Activated T-helper 1 cell treated with anti-CD3 and anti-CD28 coated beads, Interleukin-12 subunit alpha, Interleukin-12 subunit beta, Interleukin-2, Interleukin-4 antibody, amounts not matched to agents 30 ng/mL and 10 ng/mL and 1 ng/mL, durations not matched to agents 14 hours and 24 hours and 36 hours (primary cell): ENCODE data around the gene WDR6. TPM values are rescaled to one million over a fixed set of nuclear protein-coding genes. Genes with fewer than 3 reads are reported as not detected.

Source experiments
- DNase-seq: peaks from one replicate; pipeline ENCODE4 v3.0.0; 2021; ENCODE audit warnings: low spot score
- H3K27ac Mint-ChIP-seq: one replicate; pipeline ENCODE4 v1.8.0; 2021; ENCODE audit warnings: mild to moderate bottlenecking, mixed read lengths
- H3K27me3 Mint-ChIP-seq: one replicate; pipeline ENCODE4 v1.8.0; 2022; ENCODE audit warnings: mild to moderate bottlenecking, moderate library complexity, mixed read lengths; ENCODE audit not compliant: insufficient read depth
- H3K36me3 Mint-ChIP-seq: one replicate; pipeline ENCODE4 v1.8.0; 2021; ENCODE audit warnings: low read depth, mixed read lengths
- H3K4me1 Mint-ChIP-seq: one replicate; pipeline ENCODE4 v1.8.0; 2021; ENCODE audit warnings: low read depth, mixed read lengths
- H3K4me3 Mint-ChIP-seq: one replicate; pipeline ENCODE4 v1.8.0; 2021; ENCODE audit warnings: mild to moderate bottlenecking, moderate library complexity, mixed read lengths
- H3K9me3 Mint-ChIP-seq: one replicate; pipeline ENCODE4 v1.8.0; 2021; ENCODE audit warnings: mixed read lengths
- intact Hi-C: fragments of 100-400 bp; cut with micrococcal nuclease; formaldehyde crosslinking; loops from one replicate; pipeline ENCODE4 v1.15.1; 2024
- total RNA-seq: library from RNA; stranded (reverse); gene quantifications from 2 replicates; pipeline ENCODE4 v1.2.3, GENCODE V29; 2022

WDR6 gene
- total RNA-seq, 1 donor from 2014 or later: 143 TPM

GRCh38 chr3:49021213-49021812, 14.1 kb downstream of the WDR6 start:
- DNase-seq: peak; percentile 99
- no peaks in the 10 kb centered on the region for H3K9me3 Mint-ChIP-seq
- peaks cover 37% of the 10 kb centered on the region for H3K4me1 Mint-ChIP-seq
- H3K36me3 Mint-ChIP-seq: peaks cover 38% of the 10 kb centered on the region
- intact Hi-C loops: loop anchor here (1.0 to 10.0 kb wide), 8 partner anchors 8 to 577 kb away; partner anchors contain the start of genes ARIH2, ATRIP, CCDC51 and IMPDH2
- H3K27me3 Mint-ChIP-seq: no peaks in the 10 kb centered on the region
- H3K4me3 Mint-ChIP-seq: peak overlapping the region; percentile 91
- peak overlapping the region; percentile 94 for H3K27ac Mint-ChIP-seq

- intact Hi-C loops: loop anchor here (1.0 to 10.0 kb wide), 8 partner anchors 7 to 577 kb away; partner anchors contain the start of genes ARIH2, ATRIP, CCDC51 and IMPDH2
- no peaks in the 10 kb centered on the region for H3K9me3 Mint-ChIP-seq
- H3K4me1 Mint-ChIP-seq: peaks cover 41% of the 10 kb centered on the region
- peak; percentile 91 for DNase-seq
- H3K27me3 Mint-ChIP-seq: no peaks in the 10 kb centered on the region
- peaks cover 44% of the 10 kb centered on the region for H3K36me3 Mint-ChIP-seq
- H3K27ac Mint-ChIP-seq: peak within 1 kb of the TSS; percentile 99
- peak within 1 kb of the TSS; percentile 91 for H3K4me3 Mint-ChIP-seq
Measured at GRCh38 chr3:49021813-49022687, 14.9 kb downstream of the WDR6 start, which contains the start of gene NDUFAF3. NDUFAF3 (plus strand) TSS chr3:49022121; CDS start chr3:49022145, 24 bp downstream.

GRCh38 chr3:49022688-49023171, 15.5 kb downstream of the WDR6 start:
- Mint-ChIP-seq H3K36me3 (peaks cover 50% of the 10 kb centered on the region), H3K27me3 (no peaks in the 10 kb centered on the region), H3K4me1 (peaks cover 42% of the 10 kb centered on the region), H3K27ac (peak overlapping the region; percentile 99), H3K4me3 (peak overlapping the region; percentile 91), H3K9me3 (no peaks in the 10 kb centered on the region)
- DNase-seq: no peak
- intact Hi-C loops: loop anchor here (5.0 to 10.0 kb wide), 3 partner anchors 320 to 578 kb away; partner anchors contain the start of genes ATRIP, CCDC51, PFKFB4 and TMA7

- peak overlapping the region; percentile 91 for H3K4me3 Mint-ChIP-seq
- peak overlapping the region; percentile 99 for H3K27ac Mint-ChIP-seq
- no peak for DNase-seq
- H3K36me3 Mint-ChIP-seq: peaks cover 58% of the 10 kb centered on the region
- peaks cover 52% of the 10 kb centered on the region for H3K4me1 Mint-ChIP-seq
- no peaks in the 10 kb centered on the region for H3K27me3 Mint-ChIP-seq
- H3K9me3 Mint-ChIP-seq: no peaks in the 10 kb centered on the region
- intact Hi-C loops: loop anchor here (5.0 to 10.0 kb wide), 3 partner anchors 319 to 579 kb away; partner anchors contain the start of genes ATRIP, CCDC51, PFKFB4 and TMA7
Measured at GRCh38 chr3:49023775-49024174, 16.6 kb downstream of the WDR6 start.

- no peak overlapping the region for H3K27ac Mint-ChIP-seq
- DNase-seq: no peak
- no peaks in the 10 kb centered on the region for H3K9me3 Mint-ChIP-seq
- H3K4me1 Mint-ChIP-seq: peaks cover 57% of the 10 kb centered on the region
- intact Hi-C loops: loop anchor here (5.0 to 10.0 kb wide), 3 partner anchors 318 to 580 kb away; partner anchors contain the start of genes ATRIP, CCDC51, PFKFB4 and TMA7
- H3K27me3 Mint-ChIP-seq: no peaks in the 10 kb centered on the region
- H3K4me3 Mint-ChIP-seq: peak overlapping the region; percentile 91
- peaks cover 63% of the 10 kb centered on the region for H3K36me3 Mint-ChIP-seq
Measured at GRCh38 chr3:49024449-49024848, 17.3 kb downstream of the WDR6 start.

GRCh38 chr3:49025005-49025792, 18.0 kb downstream of the WDR6 start:
- H3K9me3 Mint-ChIP-seq: no peaks in the 10 kb centered on the region
- intact Hi-C loops: loop anchor here (5.0 to 10.0 kb wide), 3 partner anchors 308 to 647 kb away; partner anchors contain the start of genes APEH, ATRIP, CCDC51 and IP6K2
- H3K4me3 Mint-ChIP-seq: peak overlapping the region; percentile 22
- DNase-seq: no peak
- no peaks in the 10 kb centered on the region for H3K27me3 Mint-ChIP-seq
- H3K4me1 Mint-ChIP-seq: peaks cover 57% of the 10 kb centered on the region
- H3K27ac Mint-ChIP-seq: no peak overlapping the region
- H3K36me3 Mint-ChIP-seq: peaks cover 64% of the 10 kb centered on the region

- no peak for DNase-seq
- Mint-ChIP-seq H3K4me1 (peaks cover 56% of the 10 kb centered on the region), H3K27me3 (no peaks in the 10 kb centered on the region), H3K9me3 (no peaks in the 10 kb centered on the region), H3K4me3 (peak overlapping the region; percentile 22), H3K36me3 (peaks cover 70% of the 10 kb centered on the region), H3K27ac (no peak overlapping the region)
- intact Hi-C loops: loop anchor here (5.0 to 10.0 kb wide), 3 partner anchors 309 to 646 kb away; partner anchors contain the start of genes APEH, ATRIP, CCDC51 and IP6K2
Measured at GRCh38 chr3:49025793-49026520, 18.8 kb downstream of the WDR6 start.

- Mint-ChIP-seq H3K27me3 (no peaks in the 10 kb centered on the region), H3K36me3 (peaks cover 73% of the 10 kb centered on the region), H3K9me3 (no peaks in the 10 kb centered on the region), H3K4me1 (peaks cover 59% of the 10 kb centered on the region), H3K4me3 (peak overlapping the region; percentile 76), H3K27ac (no peak overlapping the region)
- no peak for DNase-seq
- intact Hi-C loops: loop anchor here (5.0 to 10.0 kb wide), 3 partner anchors 309 to 646 kb away; partner anchors contain the start of genes APEH, ATRIP, CCDC51 and IP6K2
Measured at GRCh38 chr3:49026536-49026935, 19.3 kb downstream of the WDR6 start.

GRCh38 chr3:49027634-49028033, 20.4 kb downstream of the WDR6 start:
- Mint-ChIP-seq H3K9me3 (no peaks in the 10 kb centered on the region), H3K4me1 (peaks cover 61% of the 10 kb centered on the region), H3K36me3 (peaks cover 80% of the 10 kb centered on the region), H3K4me3 (peak overlapping the region; percentile 93), H3K27me3 (no peaks in the 10 kb centered on the region), H3K27ac (peak overlapping the region; percentile 18)
- intact Hi-C loops: loop anchor here (2.0 to 10.0 kb wide), 4 partner anchors 39 to 645 kb away; partner anchors contain the start of genes APEH, ATRIP, CCDC51 and IP6K2
- no peak for DNase-seq

GRCh38 chr3:49028298-49028672, 21.1 kb downstream of the WDR6 start:
- Mint-ChIP-seq H3K9me3 (no peaks in the 10 kb centered on the region), H3K36me3 (peaks cover 76% of the 10 kb centered on the region), H3K4me1 (peaks cover 56% of the 10 kb centered on the region), H3K4me3 (peak overlapping the region; percentile 93), H3K27me3 (no peaks in the 10 kb centered on the region), H3K27ac (peak overlapping the region; percentile 90)
- intact Hi-C loops: loop anchor here (2.0 to 10.0 kb wide), 4 partner anchors 39 to 644 kb away; partner anchors contain the start of genes APEH, ATRIP, CCDC51 and IP6K2
- no peak for DNase-seq
